Ramos (cell line): Measurements from ENCODE around the gene FREY1.

Experiments
- in situ Hi-C: fragments of 300-500 bp; cut with MboI; formaldehyde crosslinking; loops from one replicate; pipeline ENCODE4 v1.14.3; 2022; ENCODE audit warnings: low sequenced_read_pairs; ENCODE audit not compliant: unreplicated experiment

Gene FREY1

GRCh38 chr11:45929486-45930030 is 22.5 kb upstream of the FREY1 start:
- in situ Hi-C loops, result no loop called here

GRCh38 chr11:45928535-45929215 is 21.6 kb upstream of the FREY1 start:
- in situ Hi-C loops, result no loop called here

- in situ Hi-C loops, result no loop called here
Measured at GRCh38 chr11:45927684-45928413, 20.8 kb upstream of the FREY1 start.

GRCh38 chr11:45927332-45927683 is 20.2 kb upstream of the FREY1 start:
- in situ Hi-C loops, result no loop called here

- in situ Hi-C loops, result no loop called here
Measured at GRCh38 chr11:45926536-45927331, 19.7 kb upstream of the FREY1 start.

DNA sequence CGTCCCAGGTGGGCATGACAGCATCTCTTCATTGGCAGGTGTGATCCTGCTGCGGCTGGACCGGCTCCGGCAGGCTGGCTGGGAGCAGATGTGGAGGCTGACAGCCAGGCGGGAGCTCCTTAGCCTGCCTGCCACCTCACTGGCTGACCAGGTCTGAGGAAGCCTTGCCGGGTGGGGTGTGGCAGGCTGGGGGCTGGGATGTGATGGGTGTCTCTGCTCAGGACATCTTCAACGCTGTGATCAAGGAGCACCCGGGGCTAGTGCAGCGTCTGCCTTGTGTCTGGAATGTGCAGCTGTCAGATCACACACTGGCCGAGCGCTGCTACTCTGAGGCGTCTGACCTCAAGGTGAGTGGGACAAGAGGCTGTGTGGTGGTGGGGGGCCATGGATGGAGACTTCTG is 18.9 kb upstream of the FREY1 start:
- in situ Hi-C loops, result no loop called here

DNA sequence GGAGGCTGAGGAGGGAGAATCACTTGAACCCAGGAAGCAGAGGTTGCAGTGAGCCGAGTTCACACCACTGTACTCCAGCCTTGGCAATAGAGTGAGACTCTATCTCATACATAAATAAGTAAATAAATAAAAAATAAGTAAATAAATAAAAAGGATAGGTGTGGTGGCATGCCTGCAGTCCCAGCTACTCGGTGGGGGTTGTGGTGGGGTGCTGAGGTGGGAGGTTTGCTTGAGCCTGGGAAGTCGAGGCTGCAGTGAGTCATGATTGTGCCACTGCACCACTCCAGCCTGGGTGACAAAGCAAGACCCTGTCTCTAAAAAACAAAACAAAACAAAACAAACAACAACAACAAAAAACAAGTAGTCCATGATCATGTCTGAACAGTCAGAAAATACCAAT is 18.5 kb upstream of the FREY1 start:
- in situ Hi-C loops, result no loop called here

DNA sequence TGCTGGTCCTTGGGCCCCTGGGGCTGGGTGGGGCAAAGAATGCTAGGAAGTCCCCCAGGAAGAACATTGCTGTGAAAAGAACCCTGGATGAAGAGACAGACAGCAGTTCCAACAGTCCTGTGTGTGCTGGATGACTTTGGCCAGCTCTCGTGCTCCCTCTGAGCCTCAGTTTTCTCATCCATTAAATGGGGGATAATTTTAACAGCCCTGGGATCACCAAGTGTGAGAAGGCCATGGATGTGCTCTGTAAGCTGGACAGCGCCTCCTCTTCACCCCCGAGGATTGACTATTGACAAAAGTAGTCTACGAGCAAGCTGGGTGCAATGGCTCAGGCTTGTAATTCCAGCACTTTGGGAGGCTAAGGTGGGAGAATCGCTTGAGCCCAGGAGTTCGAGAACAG is 17.9 kb upstream of the FREY1 start:
- in situ Hi-C loops, result no loop called here

DNA sequence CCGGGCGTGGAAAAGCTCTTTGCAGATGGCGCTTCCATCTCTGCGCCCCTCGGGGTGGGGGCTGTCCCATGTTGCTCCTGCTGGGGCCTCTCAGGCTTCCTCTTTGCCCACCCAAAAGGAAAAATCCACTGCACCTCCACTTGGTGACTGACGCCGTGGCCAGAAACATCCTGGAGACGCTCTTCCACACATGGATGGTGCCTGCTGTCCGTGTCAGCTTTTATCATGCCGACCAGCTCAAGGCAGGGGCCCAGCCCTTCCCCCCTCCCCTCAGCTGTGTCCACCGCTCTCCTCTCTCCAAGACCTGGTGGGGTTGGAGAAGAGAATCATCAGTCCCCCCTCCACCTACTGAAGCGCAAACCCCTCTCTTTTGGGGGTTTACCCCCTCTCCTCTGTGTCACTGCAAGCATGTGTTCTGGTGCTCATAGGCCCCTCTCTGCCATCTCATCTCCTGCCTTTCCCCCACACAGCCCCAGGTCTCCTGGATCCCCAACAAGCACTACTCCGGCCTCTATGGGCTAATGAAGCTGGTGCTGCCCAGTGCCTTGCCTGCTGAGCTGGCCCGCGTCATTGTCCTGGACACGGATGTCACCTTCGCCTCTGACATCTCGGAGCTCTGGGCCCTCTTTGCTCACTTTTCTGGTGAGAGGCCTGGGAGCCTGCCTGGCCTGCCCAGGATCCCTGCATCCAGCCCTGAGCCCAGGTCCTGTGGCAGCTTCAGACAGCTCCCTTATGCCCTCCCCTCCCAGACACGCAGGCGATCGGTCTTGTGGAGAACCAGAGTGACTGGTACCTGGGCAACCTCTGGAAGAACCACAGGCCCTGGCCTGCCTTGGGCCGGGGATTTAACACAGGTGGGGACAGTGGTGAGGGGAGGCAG is 17.2 kb upstream of the FREY1 start:
- in situ Hi-C loops, result no loop called here

DNA sequence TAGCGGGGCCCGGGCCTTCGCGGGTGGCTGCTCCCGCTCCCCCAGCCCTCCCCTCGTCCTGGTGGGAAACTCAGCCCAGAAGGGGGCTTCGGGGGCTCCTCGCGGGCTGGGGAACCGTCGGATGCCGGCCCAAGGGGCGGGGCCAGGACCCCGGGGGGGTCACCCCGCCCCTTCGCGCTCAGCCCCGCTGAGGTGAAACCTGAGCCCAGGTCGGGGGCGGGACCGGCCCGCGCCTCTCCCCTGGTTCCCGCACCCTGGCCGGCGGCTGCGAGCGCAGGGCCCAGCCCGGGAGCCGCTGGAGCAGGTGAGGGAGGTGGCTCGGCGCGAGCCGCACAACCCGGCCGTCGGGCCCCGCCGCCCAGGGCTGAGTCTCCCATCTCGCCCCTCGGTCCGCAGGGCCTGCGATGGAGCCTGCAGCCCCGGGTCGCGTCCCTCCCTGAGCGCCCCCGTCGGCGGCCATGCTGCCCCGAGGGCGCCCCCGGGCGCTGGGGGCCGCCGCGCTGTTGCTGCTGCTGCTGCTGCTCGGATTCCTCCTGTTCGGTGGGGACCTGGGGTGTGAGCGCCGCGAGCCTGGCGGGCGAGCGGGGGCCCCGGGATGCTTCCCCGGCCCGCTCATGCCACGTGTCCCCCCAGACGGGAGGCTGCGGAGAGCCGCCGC is 15.5 kb upstream of the FREY1 start, which contains the start of gene LARGE2:
Gene LARGE2 (plus strand): TSS at position 232 of the 658 bp plus-strand sequence. CDS start 227 bp downstream, at position 459.
- in situ Hi-C loops, result no loop called here

GRCh38 chr11:45921561-45922424 is 14.7 kb upstream of the FREY1 start:
- in situ Hi-C loops, result no loop called here

- in situ Hi-C loops, result no loop called here
Measured at GRCh38 chr11:45920531-45921477, 13.7 kb upstream of the FREY1 start.

DNA sequence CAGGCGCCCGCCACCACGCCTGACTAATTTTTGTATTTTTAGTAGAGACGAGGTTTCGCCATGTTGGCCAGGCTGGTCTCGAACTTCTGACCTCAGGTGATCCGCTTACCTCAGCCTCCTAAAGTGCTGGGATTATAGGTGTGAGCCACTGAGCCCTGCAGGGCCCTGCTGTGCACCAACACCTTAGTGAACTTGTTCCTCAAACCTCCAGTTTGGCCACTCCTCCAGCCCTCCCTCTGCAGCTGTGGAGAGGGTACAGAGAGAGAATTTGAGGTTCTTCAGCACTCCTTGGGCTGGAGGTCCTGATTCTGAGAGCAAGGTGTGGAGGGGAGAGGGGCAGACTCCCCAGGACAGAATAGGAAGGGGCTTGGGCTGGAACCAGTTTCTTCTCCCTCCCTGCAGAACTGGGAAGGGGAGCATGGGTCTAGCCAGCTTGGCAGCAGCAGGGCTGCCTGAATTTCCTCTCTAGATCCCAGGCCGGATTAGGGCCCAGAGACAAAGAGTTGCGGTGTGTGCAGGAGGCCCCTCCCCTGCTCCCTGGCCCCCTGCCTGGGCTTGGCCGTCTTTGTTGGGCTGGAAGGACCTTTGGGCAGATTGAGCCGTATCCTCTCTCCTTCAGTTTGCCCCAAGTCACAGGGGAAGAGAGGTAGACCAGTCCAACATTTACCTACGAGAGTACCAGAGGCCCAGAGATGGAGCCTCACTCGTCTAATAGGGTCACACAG is 12.9 kb upstream of the FREY1 start:
- in situ Hi-C loops, result no loop called here

GRCh38 chr11:45918962-45919675 is 12.0 kb upstream of the FREY1 start:
- in situ Hi-C loops, result no loop called here

DNA sequence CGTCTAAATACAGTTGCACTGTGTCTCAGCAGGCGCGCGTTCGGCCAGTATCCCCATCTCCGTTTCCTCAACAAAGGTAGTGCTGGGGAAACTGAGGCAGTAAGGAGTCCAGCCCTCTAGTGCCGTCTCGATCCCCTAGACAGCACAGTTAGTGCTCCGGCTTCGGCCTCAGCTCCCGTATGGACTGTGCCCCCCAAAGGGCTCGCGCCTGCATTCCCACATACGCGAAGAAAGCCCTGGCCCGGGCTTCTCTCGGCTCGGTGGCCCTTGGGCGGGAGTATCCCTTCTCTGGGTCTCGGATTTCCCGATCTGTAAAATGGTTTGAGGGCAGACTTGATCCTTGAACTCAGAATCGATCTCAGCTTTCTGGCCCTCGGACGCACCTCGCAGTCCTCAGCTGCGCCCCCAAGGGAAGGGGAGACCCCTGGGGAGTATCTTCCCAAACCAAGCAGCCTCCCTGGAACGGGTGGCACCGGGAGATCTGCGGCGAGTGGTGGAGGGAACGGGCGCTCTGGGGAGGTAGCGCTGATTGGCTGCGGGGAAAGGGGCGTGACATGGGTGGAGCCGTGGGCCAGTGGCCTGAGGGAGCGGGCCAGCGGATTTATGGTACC is 11.4 kb upstream of the FREY1 start:
- in situ Hi-C loops, result no loop called here
